NT2/D1 (cell line): ENCODE measurements around the gene ITGB5.

Experiments
- YY1 ChIP-seq: IDR thresholded peaks from 2 replicates; pipeline ENCODE4 v1.6.1; 2011; ENCODE audit not compliant: insufficient read length, insufficient read depth
- ZNF274 ChIP-seq: IDR thresholded peaks from 2 replicates; pipeline ENCODE4 v1.6.1; 2011; ENCODE audit warnings: mild to moderate bottlenecking, low read depth, low read length

GRCh38 chr3:124885466-124886167 is 1.5 kb downstream of the ITGB5 start:
- no peak for TF ChIP-seq YY1
- no peak for TF ChIP-seq ZNF274
